Measurements from ENCODE around the gene TACSTD2.
"Not testable (repeated sequence)": the region's sequence is repeated elsewhere in the genome, so short reads cannot be mapped to it uniquely, and the experiment has no call there.

TACSTD2 gene

DNA sequence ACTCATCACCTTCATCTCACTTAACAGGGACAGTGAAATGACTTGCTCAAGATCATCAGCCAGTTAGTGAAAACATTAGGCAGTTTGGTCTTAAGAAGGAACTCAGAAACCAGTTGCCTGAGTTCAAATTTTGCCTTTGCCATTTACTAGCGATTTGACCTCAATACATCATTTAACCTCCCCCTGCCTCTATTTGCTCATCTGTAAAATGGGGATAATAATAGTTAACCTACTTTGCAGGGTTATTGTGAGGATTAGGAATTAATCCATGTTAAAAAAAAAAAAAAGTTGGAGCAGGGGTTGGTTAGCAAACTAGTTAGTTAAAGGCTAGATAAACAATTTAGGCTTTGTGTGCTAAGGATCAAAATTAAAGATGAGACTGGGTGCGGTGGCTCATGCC, 10.6 kb upstream of the TACSTD2 start:
- no peak for DNase-seq (ENCODE audit: low read depth in 3 of 3)

DNA sequence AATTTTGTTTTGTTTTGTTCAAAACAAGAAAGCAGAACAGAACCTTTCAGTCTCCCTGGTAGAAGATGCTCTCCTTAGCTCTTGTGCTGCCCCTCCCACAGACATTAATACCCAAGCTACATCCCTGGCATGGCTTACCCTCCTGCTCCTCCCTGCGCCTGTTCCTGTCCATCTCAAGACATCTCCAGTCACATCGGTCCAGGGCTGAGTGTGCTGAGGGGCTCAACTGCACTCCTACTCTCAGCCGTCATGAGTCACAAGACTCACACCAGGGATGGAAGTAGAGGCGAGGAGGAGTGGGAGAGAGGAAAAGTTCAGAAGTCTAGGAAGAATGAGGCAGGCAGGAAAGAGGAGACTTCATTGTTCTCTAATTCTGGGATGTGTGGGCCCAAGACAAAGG, 9.2 kb upstream of the TACSTD2 start:
- DNase-seq (ENCODE audit: low read depth in 3 of 3): no peak

DNA sequence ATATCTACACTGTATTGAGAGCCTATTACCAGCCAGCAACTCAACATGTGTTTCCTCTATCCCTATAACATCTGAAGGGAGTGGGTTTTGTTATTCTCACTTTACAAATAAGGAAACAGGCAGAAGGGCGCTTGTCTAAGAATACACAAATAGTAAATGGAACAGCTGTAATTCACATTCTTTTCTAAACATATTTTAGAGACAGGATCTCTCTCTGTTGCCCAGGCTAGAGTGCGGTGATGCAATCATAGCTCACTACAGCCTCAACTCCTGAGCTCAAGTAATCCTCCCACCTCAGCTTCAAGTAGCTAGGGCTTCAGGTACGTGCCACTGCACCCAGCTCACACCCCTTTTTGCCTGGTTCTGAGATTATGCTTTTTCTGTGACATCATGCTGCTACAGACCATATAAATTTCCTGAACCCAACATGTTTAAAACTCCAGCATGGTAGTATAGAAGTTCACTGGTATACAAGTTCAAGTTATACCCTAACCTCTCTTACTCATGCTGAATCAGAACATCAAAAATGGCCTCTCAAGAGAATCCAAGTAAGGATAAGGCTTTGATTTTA, 8.6 kb upstream of the TACSTD2 start:
- no peak for DNase-seq (ENCODE audit: low read depth in 3 of 3)

DNA sequence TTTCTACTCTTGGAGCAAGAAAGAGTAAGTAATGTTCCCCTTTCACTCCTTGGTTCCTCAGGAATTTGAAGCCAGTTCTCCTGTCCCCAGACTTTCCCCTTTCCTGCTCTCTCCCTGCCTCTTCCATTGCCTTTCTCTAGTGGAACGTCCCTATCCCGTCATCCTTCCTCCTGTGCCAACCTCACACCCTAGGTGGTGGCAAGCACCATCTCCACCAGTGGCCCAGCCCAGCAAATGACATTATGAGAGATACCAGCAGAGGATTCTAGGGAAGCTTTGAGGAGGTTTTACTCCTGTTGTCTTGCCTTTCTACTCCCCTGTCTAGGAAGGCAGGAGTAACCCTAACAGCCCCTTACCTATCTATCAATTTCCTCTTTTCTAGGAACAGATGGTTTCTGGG, 8.1 kb upstream of the TACSTD2 start:
- no peak for DNase-seq (ENCODE audit: low read depth in 3 of 3)

DNA sequence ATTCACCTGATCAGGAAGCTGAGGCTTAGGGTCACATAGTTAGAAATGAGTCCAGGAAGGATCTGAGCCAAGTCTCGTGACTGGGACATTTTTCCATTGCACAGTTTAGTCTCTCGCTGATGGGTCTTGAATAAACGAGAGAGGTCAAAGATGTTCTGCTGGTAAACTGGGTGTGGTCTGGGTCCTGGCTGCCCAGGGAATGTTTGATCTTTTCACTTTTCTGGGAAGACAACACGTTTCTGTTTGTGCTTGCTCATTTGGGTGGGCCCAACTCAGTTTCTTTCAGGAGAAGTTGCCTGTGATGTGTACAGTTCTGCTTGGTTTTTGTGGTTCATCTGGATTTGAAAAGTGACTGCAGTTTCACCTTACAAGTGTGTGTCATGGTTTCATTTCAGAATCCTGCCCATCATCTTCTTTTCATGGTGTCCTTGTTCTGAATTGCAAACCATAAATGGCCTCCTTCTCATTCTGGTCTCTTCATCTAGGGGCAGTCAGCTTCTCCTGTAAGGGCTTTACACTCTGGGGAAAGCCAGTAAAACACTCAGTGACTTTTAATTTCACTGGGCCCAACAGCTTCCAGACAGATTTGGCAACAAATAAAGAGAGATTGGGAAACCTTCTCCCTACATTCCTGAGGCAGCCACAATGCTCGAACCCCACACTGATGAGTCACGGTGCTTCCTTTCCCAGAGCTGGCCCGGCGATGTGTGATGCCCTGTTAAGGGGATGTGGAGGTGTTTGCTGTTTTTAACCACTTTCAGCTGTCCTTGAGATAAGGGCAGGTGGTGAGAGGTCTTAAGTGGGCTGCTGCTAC, 7.2 kb upstream of the TACSTD2 start:
- DNase-seq (ENCODE audit: low read depth in 3 of 3): no peak

DNA sequence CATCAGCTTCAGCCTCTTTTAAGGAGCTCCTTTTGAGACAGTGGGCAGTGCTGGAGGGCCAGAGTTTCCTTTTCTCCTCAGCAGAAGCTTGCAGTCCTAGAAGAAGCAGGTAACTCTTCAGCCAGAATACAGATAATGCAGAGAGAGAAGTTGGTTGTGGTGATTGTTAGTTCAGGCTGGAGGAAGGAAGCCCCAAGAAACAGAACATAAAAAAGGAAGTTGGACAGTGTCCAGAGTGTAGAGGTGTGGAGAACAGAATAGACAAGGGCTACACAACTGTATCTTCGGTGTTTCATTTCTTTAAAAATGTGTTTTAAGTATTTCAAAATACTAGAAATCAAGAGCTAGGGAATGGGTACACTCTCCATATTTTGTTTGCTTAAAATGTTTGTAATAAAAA, 6.4 kb upstream of the TACSTD2 start:
- no peak for DNase-seq (ENCODE audit: low read depth in 3 of 3)

DNA sequence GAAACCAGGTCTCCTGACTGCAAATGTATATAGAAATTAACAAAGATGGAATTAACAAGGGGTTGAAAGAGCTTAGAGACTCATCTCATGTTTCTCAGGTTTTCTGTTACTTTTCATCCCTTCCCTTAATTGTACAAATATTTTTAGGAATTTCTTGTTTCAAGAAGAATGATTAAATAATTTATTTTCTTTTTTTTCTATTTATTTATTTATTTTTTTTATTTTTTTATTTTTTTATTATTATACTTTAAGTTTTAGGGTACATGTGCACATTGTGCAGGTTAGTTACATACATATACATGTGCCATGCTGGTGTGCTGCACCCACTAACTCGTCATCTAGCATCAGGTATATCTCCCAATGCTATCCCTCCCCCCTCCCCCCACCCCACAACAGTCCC, 5.1 kb upstream of the TACSTD2 start:
- DNase-seq (ENCODE audit: low read depth in 3 of 3): not testable (repeated sequence)

DNA sequence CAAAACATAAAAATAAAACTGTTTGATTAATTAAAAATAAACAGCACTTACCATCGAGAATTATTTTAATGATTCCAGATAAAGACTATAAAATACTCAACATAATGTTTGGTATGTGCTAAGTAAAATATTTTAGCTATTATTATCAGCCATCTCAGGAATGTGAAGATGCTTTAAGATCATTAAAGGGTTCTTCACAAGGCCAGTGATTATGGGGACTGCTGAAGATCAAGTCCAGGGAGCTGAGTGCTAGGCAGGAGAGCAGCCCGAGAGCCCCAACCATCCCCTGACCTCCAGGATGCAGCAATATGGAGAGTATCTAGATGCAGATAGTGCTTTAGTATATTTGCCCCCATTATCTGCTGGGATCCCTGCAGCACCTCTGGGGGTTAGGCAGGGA, 4.6 kb upstream of the TACSTD2 start:
- no peak for DNase-seq (ENCODE audit: low read depth in 3 of 3)

DNA sequence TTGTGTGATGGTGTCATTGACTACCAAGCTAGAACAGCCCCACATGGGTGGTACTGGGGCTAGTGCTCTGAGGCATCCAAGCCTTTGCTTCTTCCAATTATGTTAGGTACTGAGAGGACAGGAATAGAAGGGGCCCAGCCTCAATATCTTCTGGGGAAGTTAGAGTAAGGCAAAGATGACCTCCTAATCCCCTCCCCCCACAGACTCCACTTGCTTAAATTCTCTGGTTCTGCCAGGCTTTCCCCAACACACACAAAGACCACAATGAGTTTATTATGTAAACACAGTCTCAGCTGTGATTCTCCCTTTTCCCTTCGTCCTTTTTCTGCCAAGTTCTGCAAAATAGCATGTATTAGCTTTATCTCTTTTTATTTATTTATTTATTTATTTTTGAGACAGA, 3.1 kb upstream of the TACSTD2 start:
- no peak for DNase-seq (ENCODE audit: low read depth in 3 of 3)

DNA sequence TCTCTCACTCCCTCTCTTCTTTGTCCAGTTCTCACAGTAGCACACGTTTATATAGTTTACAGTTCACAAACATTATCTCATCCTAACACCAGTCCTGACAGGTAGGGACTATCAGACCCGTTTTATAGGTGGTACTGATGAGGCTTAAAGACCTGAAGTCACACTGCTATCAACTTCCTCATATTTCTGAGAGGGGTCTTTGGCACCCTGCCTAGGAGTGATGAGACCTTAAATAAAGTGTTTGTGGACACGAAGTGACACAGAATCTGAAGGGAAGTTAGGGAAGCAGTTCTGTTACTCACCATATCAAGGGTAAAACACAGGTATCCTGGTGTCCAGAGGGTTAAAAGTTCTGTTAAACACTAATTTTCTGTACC, 590 bp upstream of the TACSTD2 start:
- no peak for DNase-seq (ENCODE audit: low read depth in 3 of 3)

DNA sequence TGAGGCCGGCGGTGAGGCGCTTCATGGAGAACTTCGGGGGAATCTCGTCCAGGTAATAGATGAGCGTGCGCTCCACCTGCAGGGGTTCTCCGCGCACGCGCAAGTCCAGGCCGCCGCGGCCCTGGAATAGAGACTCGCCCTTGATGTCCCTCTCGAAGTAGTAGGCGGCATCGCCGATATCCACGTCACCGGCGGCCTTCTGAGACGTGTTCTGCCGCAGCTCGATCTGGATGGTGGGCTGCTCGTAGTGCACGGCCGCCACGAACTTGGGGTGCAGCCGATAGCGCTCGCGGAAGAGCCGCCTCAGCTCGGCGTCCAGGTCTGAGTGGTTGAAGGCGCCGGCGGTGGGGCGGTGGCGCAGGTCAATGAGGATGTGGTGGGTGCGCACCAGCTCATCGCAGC, 726 bp downstream of the TACSTD2 start:
- DNase-seq (ENCODE audit: low read depth in 3 of 3): no peak

DNA sequence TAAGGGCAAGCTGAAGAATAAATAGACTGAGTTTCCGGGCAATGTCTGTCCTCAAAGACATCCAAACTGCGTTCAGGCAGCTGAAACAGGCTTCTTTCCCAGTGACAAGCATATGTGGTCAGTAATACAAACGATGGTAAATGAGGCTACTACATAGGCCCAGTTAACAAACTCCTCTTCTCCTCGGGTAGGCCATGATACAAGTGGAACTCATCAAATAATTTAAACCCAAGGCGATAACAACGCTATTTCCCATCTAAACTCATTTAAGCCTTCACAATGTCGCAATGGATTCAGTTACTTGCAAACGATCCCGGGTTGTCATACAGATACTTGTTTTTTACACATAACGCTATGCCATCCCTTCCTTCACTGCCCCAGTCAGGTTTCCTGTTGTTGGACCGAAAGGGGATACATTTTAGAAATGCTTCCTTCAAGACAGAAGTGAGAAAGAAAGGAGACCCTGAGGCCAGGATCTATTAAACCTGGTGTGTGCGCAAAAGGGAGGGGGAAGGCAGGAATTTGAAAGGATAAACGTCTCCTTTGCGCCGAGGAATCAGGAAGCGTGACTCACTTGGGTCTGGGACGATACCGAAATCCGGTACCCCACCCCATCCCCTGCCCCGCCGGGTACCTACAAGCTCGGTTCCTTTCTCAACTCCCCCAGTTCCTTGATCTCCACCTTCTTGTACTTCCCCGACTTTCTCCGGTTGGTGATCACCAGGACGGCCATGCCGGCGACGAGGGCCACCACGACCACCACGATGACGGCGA, 1.3 kb downstream of the TACSTD2 start:
- DNase-seq (ENCODE audit: low read depth in 3 of 3): no peak

DNA sequence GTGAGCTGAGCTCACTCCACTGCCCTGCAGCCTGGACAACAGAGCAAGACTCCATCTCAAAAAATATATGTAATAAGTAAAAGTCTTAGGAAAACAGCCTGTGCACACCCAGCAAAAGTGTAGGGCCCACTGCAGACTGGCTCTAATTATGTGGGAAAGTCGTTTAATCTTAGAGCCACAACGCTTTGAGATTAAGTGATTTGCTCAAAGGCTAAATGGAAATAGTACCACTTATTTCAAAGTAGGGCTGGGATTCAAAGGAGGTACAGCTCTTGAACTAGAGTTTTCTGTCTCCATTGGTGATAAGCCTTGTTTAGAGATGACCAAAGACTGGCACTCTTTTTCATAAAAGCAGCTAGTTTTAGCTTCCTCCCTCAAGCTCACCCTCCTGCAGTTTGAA, 2.2 kb downstream of the TACSTD2 start:
- no peak for DNase-seq (ENCODE audit: low read depth in 3 of 3)

DNA sequence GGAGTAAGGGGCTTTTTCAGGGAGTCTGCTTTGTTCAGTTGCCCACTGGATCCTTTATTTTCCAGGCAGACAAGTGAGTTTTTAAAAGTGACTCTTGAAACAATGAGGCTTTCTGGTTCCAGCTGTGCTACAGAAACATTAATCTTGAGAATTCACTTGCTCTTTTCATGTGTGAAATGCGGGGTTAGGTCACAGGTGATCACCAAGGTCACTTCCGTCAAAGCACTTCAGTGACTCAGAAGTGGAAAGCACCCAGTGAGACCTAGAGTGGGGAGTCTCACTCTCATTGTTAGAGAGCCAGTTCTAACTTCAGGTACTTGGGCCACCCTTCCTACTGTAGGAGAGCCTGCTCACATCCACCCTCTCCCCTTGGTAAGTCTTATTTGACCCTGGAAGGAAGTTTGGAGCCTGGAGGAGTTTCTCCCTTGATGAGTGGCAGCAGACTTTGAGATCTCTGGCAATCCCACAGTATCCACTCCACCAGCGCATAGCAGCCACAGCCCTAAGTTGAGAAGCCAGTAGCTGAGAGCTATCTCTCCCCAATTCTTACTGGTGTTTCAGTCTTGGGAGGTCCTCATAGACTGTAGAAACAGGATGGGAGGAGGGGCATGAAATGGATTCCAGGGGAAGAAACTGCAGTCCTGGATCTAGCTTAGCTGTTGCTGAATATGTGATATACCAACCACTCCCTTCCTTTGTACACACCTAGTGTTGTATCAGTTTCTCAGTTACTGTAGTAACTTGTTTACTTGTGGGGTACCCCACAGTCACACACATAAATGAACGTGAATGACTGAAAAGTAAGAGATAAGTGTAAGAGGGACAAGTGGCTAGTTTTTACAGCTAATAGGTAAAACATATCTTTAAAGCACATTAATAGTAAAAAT, 3.1 kb downstream of the TACSTD2 start:
- peak in 2 of 3 donors; percentile 29 to 32 for DNase-seq (ENCODE audit: low read depth in 3 of 3)

DNA sequence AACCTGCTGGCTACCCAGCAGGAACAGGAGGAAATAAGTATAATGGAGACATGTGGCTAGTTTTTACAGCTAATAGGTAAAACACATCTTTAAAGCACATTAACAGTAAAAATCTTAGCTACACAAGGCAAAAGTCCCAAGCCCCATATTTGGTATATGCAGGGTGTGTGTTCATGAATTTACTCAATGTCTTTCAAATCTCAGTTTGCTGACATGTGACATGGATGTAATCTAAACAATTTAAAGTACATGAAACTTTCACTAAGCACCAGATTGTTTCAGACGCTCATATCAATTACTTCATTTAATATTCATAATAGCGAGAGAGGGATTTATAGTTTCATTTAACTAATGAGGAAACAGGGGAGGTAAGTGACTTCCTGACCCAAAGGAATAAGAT, 3.9 kb downstream of the TACSTD2 start:
- DNase-seq (ENCODE audit: low read depth in 3 of 3): no peak

DNA sequence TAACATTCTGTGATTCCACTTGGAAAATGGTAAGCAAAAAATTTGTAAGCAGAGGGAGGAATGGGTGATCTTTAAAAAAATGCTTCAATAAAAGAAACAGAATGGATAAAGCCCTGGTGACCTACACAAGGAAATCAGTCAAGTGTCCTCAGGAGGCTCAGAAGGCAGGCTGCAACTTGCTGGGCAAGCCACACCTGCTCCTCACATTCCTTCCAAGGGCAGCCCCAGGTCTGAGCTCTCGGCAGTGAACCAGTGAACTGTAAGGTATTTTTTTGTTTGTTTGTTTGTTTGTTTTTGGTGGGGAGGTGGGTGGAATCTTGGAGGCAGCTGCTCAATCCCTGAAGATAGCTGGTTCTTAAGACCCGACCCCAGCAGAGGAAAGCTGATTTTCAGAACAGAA, 4.4 kb downstream of the TACSTD2 start:
- no peak for DNase-seq (ENCODE audit: low read depth in 3 of 3)

DNA sequence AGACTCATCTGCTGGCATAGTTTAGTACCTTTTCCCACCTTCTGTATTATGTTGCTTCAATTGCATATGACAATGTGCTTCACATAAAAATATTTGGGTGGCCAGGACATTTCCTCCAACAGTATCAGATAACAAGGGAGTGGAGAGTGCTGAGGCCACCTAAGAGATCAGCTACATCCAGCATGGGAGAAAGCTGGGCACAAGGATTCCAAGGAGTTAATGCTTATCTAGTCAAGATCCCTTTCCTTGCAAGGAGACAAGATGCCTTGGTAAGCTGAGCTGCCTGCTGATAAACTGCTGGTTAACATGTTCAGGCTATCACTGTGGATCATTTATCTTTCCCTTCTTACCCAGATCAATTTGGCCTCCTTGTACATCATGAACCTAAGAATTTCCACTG, 5.4 kb downstream of the TACSTD2 start:
- no peak for DNase-seq (ENCODE audit: low read depth in 3 of 3)

DNA sequence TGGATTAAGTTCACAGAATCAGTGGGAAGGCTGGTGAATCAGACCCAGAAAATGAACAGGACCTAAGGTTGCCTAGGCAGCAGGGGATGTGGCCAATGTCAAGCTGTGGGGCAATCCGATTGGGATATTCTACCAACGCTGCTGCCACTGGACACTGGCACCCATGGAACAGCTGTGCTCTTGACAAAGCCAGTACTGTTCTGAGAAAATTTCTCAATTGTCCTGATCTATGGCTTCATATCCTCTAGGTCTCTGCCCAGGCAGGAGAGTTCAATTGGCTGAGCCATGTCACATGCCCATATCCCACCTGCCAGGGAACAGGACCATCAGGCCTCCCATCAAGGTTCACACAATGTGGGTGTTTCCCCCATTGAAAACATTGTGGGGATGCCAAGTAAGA, 6.2 kb downstream of the TACSTD2 start:
- DNase-seq (ENCODE audit: low read depth in 3 of 3): no peak

DNA sequence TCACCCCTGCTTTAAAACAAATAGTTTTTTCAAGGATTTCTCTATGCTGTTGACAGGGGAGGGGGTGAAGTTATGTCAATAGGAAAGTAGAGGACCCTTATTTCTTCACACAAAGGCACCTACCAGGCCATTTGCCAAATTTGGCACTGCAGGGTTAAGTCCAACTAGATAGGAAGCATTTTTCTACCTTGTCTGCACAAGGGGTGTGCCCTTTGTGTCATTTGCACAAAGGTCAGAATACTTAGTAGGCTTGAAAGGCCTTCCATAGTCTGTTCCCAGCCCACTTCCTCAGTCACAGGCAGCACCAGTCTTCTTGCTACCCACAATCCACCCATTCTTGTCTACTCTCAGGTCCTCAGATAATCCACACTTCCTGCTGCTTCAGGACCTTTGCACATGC, 7.0 kb downstream of the TACSTD2 start:
- no peak for DNase-seq (ENCODE audit: low read depth in 3 of 3)

DNA sequence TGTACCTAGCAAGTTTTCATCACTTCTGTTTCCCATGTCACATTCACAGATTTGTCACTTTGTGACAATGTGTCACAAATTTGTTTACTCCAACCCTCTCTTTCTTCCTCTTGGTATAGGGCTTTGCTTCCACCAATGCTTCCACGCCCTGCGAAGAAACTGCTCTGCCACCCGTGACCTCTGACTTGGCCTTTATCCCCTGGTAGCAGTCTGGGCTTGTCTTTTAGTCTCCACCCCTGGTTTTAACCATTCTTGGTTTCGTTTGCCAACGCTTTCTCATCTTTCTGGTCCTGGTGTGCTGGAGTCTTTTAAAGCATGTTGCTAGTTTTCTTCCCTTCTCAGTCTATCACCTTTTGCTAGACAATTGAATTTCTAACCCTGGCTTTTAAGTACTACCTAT, 8.1 kb downstream of the TACSTD2 start:
- DNase-seq (ENCODE audit: low read depth in 3 of 3): no peak

DNA sequence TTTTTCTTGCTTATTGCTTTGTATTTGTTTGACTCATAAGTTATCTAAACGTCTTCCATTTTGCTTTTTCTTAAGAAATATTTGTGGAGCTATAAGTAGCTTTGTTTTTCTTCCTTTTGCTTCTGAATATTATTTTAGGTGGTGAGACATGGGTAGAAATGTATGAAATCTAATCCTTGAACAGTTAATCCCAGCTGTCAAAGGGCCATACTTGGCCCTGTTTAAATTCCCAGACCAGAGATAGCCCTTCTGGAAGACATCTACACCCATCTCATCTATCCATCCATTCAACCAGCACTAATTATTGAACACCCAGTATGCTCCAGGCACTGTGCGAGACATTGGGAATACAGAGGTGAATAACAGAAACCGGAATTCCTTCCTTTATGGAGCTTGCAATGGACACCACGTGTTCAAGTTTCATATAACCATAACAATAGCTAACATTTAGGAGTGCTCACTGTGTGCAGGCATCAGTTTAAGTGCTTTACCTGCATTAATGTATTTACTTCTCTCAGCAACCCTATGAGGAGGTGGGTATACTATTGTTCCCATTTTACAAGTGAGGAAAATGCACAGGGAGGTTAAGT, 8.7 kb downstream of the TACSTD2 start:
- DNase-seq (ENCODE audit: low read depth in 3 of 3): no peak

DNA sequence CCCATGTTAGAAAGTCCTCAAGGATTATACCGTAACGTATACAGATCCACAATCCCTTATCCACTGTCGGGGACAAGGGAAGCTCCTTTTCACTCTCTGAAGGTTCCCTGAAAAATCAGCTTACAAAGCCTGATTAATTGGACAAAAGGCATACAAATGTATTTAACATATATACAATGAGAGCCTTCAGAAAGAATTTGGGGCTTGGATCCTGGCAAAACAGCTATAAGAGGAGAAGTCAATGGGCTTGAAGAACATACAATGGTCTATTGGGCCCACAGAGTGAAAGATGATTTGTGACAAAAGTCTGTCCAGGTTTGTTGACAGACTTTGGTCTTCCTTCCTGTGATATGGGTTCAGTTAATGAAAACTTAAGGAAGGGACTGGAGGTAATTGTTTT, 10.7 kb downstream of the TACSTD2 start:
- DNase-seq (ENCODE audit: low read depth in 3 of 3): no peak
